Fibroblast of pulmonary artery (primary cell): ENCODE measurements around the gene FTL.
A peak's percentile ranks its signal among the peaks of the same experiment; 100 is the strongest.
"Not testable (repeated sequence)": the region's sequence is repeated elsewhere in the genome, so short reads cannot be mapped to it uniquely, and the experiment has no call there.

Experiments used
- DNase-seq: peaks from one replicate; pipeline ENCODE4 v3.0.0-alpha.2; 2010; ENCODE audit warnings: low read depth
- H3K4me3 ChIP-seq: replicated peaks from 2 replicates; pipeline ENCODE4 v1.5.1; 2011; ENCODE audit warnings: low read depth, mild to moderate bottlenecking, control low read depth, low read length, moderate library complexity
- CTCF ChIP-seq: IDR thresholded peaks from 2 replicates; pipeline ENCODE4 v1.5.1; 2011; ENCODE audit warnings: mild to moderate bottlenecking, control low read depth, low read length, inconsistent platforms; ENCODE audit errors: missing control alignments

FTL gene

DNA sequence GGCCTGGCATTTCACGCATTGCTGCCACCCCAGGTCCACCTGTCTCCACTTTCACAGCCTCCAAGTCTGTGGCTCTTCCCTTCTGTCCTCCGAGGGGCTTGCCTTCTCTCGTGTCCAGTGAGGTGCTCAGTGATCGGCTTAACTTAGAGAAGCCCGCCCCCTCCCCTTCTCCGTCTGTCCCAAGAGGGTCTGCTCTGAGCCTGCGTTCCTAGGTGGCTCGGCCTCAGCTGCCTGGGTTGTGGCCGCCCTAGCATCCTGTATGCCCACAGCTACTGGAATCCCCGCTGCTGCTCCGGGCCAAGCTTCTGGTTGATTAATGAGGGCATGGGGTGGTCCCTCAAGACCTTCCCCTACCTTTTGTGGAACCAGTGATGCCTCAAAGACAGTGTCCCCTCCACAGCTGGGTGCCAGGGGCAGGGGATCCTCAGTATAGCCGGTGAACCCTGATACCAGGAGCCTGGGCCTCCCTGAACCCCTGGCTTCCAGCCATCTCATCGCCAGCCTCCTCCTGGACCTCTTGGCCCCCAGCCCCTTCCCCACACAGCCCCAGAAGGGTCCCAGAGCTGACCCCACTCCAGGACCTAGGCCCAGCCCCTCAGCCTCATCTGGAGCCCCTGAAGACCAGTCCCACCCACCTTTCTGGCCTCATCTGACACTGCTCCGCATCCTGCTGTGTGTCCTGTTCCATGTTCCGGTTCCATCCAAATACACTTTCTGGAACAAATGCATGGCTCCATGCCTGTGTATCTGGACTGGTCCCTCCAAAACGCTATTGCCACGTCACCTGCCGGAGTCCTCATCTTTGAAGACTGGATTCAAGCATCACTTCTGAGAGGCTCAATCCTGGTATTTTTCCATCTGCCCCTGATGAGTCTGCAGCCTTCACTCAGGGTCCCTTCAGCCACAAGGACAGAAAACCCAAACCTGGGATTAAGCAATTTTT, 42.3 kb upstream of the FTL start:
- DNase-seq = no peak
- no peak for TF ChIP-seq CTCF
- H3K4me3 ChIP-seq = no peak overlapping the region

DNA sequence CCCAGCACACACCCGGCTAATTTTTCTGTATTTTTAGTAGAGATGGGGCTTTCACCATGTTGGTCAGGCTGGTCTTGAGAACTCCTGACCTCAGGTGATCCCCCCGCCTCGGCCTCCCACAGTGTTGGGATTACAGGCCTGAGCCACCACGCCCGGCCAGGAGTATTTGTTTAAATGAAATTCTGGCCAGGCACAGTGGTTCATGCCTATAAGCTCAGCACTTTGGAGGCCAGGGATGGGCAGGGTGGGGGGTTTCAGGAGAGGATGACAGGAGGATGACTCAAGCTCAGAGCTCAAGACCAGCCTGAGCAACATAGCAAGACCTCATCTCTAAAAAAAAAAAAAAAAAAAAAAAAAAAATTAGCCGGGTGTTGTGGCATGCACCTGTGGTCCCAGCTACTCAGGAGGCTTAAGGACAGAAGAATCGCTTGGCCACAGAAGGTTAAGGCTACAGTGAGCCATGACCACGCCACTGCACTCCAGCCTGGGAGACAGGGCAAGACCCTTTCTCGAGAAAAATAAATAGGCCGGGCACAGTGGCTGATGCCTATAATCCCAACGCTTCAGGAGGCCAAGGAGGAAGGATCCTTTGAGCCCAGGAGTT, 39.8 kb upstream of the FTL start:
- no peak for TF ChIP-seq CTCF
- H3K4me3 ChIP-seq = no peak overlapping the region
- DNase-seq = peak; percentile 63

DNA sequence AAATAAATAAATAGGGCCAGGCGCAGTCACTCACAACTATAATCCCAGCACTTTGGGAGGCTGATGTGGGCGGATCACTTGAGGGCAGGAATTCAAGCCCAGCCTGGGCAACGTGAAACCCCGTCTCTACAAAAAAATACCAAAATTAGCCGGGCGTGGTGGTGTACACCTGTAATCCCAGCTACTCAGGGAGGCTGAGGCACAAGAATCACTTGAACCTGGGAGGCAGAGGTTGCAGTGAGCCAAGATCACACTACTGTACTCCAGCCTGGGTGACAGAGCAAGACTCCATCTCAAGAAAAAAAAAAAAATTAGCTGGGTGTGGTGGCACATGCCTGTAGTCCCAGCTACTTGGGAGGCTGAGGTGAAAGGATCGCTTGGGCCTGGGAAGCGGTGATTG, 39.2 kb upstream of the FTL start:
- H3K4me3 ChIP-seq = not testable (repeated sequence)

GRCh38 chr19:48926909-48927308, 38.2 kb upstream of the FTL start:
- DNase-seq = peak; percentile 98
- TF ChIP-seq CTCF = no peak
- no peak overlapping the region for H3K4me3 ChIP-seq

More for the DNA sequence above, 39.2 kb upstream of the FTL start:
- not testable (repeated sequence) for DNase-seq

DNA sequence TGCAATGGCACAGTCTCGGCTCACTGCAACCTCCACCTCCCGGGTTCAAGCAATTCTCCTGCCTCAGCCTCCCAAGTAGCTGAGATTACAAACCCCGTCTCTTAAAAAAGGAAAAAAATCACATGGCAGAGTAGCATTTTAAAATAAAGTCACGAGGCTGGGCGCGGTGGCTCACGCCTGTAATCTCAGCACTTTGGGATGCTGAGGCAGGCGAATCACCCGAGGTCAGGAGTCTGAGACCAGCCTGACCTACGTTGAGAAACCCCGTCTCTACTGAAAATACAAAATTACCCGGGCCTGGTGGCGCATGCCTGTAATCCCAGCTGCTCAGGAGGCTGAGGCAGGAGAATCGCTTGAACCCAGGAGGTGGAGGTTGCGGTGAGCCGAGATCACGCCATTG, 37.4 kb upstream of the FTL start:
- DNase-seq, H3K4me3 ChIP-seq: not testable (repeated sequence)

DNA sequence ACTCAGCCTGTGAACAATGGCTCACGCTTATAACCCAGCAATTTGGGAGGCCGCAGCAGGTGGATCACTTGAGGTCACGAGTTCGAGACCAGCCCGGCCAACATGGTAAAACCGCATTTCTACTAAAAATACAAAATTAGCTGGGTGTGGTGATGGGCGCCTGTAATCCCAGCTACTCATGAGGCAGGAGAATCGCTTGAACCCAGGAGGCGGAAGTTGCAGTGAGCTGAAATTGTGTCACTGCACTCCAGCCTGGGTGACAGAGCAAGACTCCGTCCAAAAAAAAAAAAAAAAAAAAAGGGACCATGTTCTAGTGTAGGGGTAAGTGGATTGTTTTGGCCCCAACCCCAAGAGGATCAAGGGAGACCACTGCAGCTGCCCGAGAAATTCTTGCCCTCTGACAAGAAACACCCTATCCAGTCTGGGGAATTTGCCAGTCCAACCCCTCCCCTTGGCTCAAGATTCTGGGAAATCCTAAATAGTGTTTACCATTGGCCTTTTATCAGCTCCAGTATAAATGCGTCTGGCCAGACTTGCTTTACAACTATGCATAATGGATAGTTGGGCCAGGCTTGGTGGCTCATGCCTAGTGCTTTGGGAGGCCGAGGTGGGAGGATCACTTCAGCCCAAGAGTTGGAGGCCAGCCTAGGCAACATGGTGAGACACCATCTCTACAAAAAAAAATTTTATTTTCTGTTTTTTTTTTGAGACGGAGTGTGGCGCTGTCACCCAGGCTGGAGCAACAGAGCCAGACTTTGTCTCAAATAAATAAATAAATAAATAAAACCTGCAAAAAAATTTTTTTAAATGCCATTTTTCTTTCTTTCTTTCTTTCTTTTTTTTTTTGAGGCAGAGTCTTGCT, 36.7 kb upstream of the FTL start:
- TF ChIP-seq CTCF = no peak
- peak; percentile 44 for DNase-seq
- H3K4me3 ChIP-seq = no peak overlapping the region

DNA sequence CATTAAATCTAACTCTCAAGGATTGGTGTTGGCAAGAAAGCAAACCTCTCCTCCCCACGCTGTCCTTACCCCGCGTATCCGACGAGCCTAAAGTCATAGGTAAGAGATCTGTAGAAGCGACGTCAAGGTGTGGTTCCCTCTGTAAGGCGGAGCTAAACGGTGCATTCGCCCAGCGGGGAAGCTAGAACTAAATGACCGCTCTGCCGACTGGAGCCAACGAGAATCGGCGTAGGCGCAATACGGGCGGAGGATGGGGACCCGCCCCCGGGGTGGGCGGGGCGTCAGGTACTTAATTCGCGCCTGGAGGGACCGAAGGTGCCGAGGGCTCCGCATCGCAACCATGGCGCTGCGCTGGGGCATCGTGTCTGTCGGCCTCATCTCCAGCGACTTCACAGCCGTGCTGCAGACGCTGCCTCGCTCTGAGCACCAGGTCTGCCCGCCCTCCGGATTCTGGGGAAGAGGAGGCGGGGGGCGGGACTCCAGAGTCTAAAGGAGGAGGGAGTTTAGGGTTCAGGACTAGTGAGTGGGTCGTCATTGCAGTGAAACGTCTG, 31.7 kb upstream of the FTL start, which contains the start of gene DHDH:
Gene DHDH, plus strand, starts transcription at position 318 of the 551 bp plus-strand sequence. Its CDS starts 23 bp downstream, at position 341.
- peak within 1 kb of the TSS; percentile 51 for H3K4me3 ChIP-seq
- TF ChIP-seq CTCF = no peak
- peak; percentile 49 for DNase-seq
